ENCODE data around the gene ARID3B. TPM values are rescaled to one million over a fixed set of nuclear protein-coding genes. Genes with fewer than 3 reads are reported as not detected.

ARID3B gene
- total RNA-seq, 2 experiments from 2014 or later, result 3.2 to 7.5 TPM

DNA sequence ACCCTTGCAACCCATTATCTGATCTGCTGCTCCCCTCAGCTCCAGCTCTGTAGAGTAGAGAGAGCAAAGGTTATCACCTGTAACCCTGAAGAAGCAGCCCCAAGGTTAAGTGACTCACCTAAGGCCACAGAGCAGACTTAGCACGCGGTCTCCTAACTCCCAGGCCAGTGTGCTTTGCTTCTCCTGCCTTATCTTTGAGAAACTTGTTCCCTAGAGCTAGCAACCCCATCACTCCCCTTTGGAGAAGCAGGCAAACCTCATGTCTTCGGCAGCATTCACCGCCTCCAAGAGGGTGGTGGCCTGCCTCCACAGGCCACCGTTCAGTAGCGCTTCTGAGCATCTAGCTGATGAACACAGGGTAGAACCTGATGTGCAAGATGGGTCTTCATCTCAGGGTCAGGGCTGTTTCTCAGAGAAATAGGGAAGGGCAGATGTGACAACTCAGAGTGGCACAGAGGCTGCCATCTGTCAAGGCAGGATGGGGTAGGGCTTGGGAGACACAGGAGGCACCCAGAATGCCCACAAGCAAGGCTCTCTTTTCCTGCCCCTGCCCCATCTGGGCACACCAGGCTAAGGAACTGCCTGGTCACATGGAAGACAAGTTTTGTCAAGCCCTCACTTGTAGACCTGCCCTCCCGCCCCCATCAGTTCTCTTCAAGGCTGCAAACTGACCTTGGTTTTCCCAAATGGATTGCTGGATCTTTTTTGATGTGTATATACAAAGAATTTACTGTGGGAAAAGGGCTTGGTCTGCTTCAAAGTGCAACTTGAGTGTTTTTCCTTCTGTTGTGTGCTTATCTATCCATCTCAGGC lies 39.7 kb downstream of the ARID3B start:
- CTCF ChIA-PET (ENCODE audit: unreplicated experiment), result no interaction called here
- TF ChIP-seq, protein P1, sequence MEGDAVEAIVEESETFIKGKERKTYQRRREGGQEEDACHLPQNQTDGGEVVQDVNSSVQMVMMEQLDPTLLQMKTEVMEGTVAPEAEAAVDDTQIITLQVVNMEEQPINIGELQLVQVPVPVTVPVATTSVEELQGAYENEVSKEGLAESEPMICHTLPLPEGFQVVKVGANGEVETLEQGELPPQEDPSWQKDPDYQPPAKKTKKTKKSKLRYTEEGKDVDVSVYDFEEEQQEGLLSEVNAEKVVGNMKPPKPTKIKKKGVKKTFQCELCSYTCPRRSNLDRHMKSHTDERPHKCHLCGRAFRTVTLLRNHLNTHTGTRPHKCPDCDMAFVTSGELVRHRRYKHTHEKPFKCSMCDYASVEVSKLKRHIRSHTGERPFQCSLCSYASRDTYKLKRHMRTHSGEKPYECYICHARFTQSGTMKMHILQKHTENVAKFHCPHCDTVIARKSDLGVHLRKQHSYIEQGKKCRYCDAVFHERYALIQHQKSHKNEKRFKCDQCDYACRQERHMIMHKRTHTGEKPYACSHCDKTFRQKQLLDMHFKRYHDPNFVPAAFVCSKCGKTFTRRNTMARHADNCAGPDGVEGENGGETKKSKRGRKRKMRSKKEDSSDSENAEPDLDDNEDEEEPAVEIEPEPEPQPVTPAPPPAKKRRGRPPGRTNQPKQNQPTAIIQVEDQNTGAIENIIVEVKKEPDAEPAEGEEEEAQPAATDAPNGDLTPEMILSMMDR (conservative IDR thresholded peaks at IDR 0.05; ENCODE audit: low read length), result no peak
- TF ChIP-seq EZH2phosphoT487 (IDR thresholded peaks at IDR 0.05; ENCODE audit: borderline replicate concordance, low read depth, low read length), result no peak
- no peak for DNase-seq (ENCODE audit: low spot score)
- H3K4me3 ChIP-seq (ENCODE audit: low read depth, low read length, poor library complexity, severe bottlenecking), result no peak overlapping the region
- H4K20me1 ChIP-seq (ENCODE audit: insufficient read depth, low read length), result no peaks in the 10 kb centered on the region; the same call in 1 of the 2 replicates
- no peak overlapping the region for H3K4me2 ChIP-seq (ENCODE audit: low read length)
- no peaks in the 10 kb centered on the region for H3K79me2 ChIP-seq (ENCODE audit: insufficient read depth, low read depth, low read length)
- intact Hi-C loops (cut with micrococcal nuclease; ENCODE audit: unreplicated experiment), result no loop called here
- no TSS peak for BruUV-seq (replicated peaks)
- no peaks in the 10 kb centered on the region for H3K9me3 ChIP-seq (ENCODE audit: low read length)
- H3K9me2 ChIP-seq (ENCODE audit: insufficient read depth, low read length), result no peaks in the 10 kb centered on the region
- no peak overlapping the region for H2AFZ ChIP-seq (ENCODE audit: low read length)
- H3K4me1 ChIP-seq (ENCODE audit: insufficient read depth, low read length, poor library complexity, severe bottlenecking), result peaks cover 6% of the 10 kb centered on the region
- H3K27ac ChIP-seq (ENCODE audit: low read depth, low read length, poor library complexity, severe bottlenecking), result no peak overlapping the region
- POLR2A ChIA-PET, result no interaction called here
- no peaks in the 10 kb centered on the region for H3K36me3 ChIP-seq (ENCODE audit: insufficient read depth, low read length)

DNA sequence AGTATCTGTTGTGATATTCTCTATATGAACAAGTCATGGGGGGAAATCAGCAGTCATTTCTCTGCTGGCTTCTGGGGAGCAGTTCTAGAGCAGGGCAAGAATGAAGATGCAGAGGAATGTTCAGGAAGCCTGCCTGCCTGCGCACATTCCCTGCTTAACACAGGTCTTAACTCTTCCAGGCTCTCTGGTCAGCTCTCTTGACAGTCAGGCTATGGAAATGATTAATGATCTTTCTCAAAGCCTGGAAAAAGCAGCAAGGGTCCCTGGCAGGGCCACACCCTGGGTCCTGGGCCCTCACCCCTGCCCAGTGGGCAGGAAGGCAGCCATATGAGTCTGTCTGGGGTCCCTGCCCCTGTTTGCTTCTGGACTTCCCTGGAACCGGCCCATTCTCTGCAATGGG lies 43.2 kb downstream of the ARID3B start:
- intact Hi-C loops (cut with micrococcal nuclease; ENCODE audit: unreplicated experiment), result no loop called here
- ChIA-PET POLR2A (no interaction called here), CTCF (ENCODE audit: unreplicated experiment) (no interaction called here)
- Histone ChIP-seq H4K20me1 (ENCODE audit: insufficient read depth, low read length) (no peaks in the 10 kb centered on the region; the same call in 1 of the 2 replicates), H3K79me2 (ENCODE audit: insufficient read depth, low read depth, low read length) (no peaks in the 10 kb centered on the region), H3K4me3 (ENCODE audit: low read depth, low read length, poor library complexity, severe bottlenecking) (no peak overlapping the region), H3K9me3 (ENCODE audit: low read length) (no peaks in the 10 kb centered on the region), H3K9me2 (ENCODE audit: insufficient read depth, low read length) (no peaks in the 10 kb centered on the region), H3K4me1 (ENCODE audit: insufficient read depth, low read length, poor library complexity, severe bottlenecking) (peaks cover 6% of the 10 kb centered on the region), H3K4me2 (ENCODE audit: low read length) (no peak overlapping the region), H3K27ac (ENCODE audit: low read depth, low read length, poor library complexity, severe bottlenecking) (no peak overlapping the region), H2AFZ (ENCODE audit: low read length) (no peak overlapping the region), H3K36me3 (ENCODE audit: insufficient read depth, low read length) (no peaks in the 10 kb centered on the region)
- no TSS peak for BruUV-seq (replicated peaks)
- DNase-seq (ENCODE audit: low spot score), result no peak
- no peak for TF ChIP-seq EZH2phosphoT487 (IDR thresholded peaks at IDR 0.05; ENCODE audit: borderline replicate concordance, low read depth, low read length)
- TF ChIP-seq, protein P1 (conservative IDR thresholded peaks at IDR 0.05; ENCODE audit: low read length), result no peak

DNA sequence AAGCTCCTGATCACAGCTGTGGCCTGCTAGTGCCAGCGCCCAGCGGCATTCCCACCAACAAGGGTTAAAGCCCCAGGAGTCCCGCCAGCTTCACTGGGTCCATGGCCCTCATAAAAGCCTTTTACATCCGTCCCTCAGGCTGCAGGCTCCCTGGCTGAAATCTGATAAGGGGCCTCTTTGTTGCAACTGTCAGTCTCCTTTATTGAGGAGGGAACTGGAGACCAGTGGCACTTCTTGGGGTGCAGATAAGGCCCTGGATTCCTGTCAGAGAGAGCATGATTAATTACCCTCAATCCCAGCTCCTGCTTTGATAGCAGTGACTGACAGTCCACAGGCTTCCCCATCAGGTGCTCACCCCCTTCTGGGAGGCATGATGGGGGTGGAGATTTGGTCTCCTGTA lies 43.8 kb downstream of the ARID3B start:
- Histone ChIP-seq H3K27ac (ENCODE audit: low read depth, low read length, poor library complexity, severe bottlenecking) (no peak overlapping the region), H3K79me2 (ENCODE audit: insufficient read depth, low read depth, low read length) (no peaks in the 10 kb centered on the region), H4K20me1 (ENCODE audit: insufficient read depth, low read length) (no peaks in the 10 kb centered on the region; the same call in 1 of the 2 replicates), H3K4me2 (ENCODE audit: low read length) (no peak overlapping the region), H3K36me3 (ENCODE audit: insufficient read depth, low read length) (no peaks in the 10 kb centered on the region), H3K9me3 (ENCODE audit: low read length) (no peaks in the 10 kb centered on the region), H3K9me2 (ENCODE audit: insufficient read depth, low read length) (no peaks in the 10 kb centered on the region), H3K4me1 (ENCODE audit: insufficient read depth, low read length, poor library complexity, severe bottlenecking) (peaks cover 6% of the 10 kb centered on the region), H2AFZ (ENCODE audit: low read length) (no peak overlapping the region), H3K4me3 (ENCODE audit: low read depth, low read length, poor library complexity, severe bottlenecking) (no peak overlapping the region)
- POLR2A ChIA-PET, result no interaction called here
- intact Hi-C loops (cut with micrococcal nuclease; ENCODE audit: unreplicated experiment), result no loop called here
- BruUV-seq (replicated peaks), result no TSS peak
- DNase-seq (ENCODE audit: low spot score), result no peak
- CTCF ChIA-PET (ENCODE audit: unreplicated experiment), result no interaction called here
- TF ChIP-seq EZH2phosphoT487 (IDR thresholded peaks at IDR 0.05; ENCODE audit: borderline replicate concordance, low read depth, low read length), result no peak
- TF ChIP-seq, protein P1 (conservative IDR thresholded peaks at IDR 0.05; ENCODE audit: low read length), result no peak
